SK-N-SH (cell line): ENCODE results near the gene VDR. TPM values are rescaled to one million over a fixed set of nuclear protein-coding genes. Genes with fewer than 3 reads are reported as not detected.

Experiments used
- CTCF ChIA-PET: fragments of 300-600, 350-600 bp; formaldehyde crosslinking; extraction: SDS; loops from one replicate; lab custom pipeline; 2021; lab: Yijun Ruan, JAX
- POLR2A ChIA-PET: fragments of 350-600 bp; sonication (Branson Sonifier 250); formaldehyde crosslinking; extraction: SDS; loops from one replicate; lab custom pipeline; 2020; ENCODE audit warnings: antibody characterized with exemption, inconsistent platforms; lab: Yijun Ruan, JAX
- DNase-seq: peaks from one replicate; pipeline ENCODE4 v3.0.0; 2012
- H2AFZ ChIP-seq: fragments of 200-600 bp; sonication (generic); 2 replicates; pipeline ENCODE4 v1.8.1; 2016; ENCODE audit warnings: antibody characterized with exemption, mild to moderate bottlenecking, low read depth
- H3F3A ChIP-seq: fragments of 200-600 bp; sonication (generic); replicated peaks from 2 replicates; pipeline ENCODE3; 2016; ENCODE audit warnings: antibody characterized with exemption, mild to moderate bottlenecking; ENCODE audit not compliant: insufficient read depth
- H3K27ac ChIP-seq, 2 experiments: fragments of 200-500 bp in 1 of 2; fragments of 200-600 bp in 1 of 2; sonication (Bioruptor generic) in 1 of 2; sonication (generic), shearing (Covaris generic) in 1 of 2; 2 replicates each; pipeline versions ENCODE4 v1.5.1 to v1.6.1; 2014 to 2016; ENCODE audit warnings: low read depth in 2 of 2, inconsistent platforms in 1 of 2, low read length in 1 of 2, mild to moderate bottlenecking in 1 of 2, mixed read lengths in 1 of 2
- H3K27me3 ChIP-seq: fragments of 200-600 bp; sonication (generic), shearing (Covaris generic); 2 replicates; pipeline ENCODE4 v1.6.1; 2016; ENCODE audit warnings: mixed run types; ENCODE audit not compliant: insufficient read depth
- H3K36me3 ChIP-seq, 2 experiments: fragments of 200-500 bp in 1 of 2; fragments of 200-600 bp in 1 of 2; sonication (Bioruptor generic) in 1 of 2; sonication (generic) in 1 of 2; replicated peaks in 1 of 2; 2 replicates each; pipeline versions ENCODE3 to v1.5.1; 2014 to 2016; ENCODE audit warnings: low read length in 1 of 2, mild to moderate bottlenecking in 1 of 2; ENCODE audit not compliant: insufficient read depth in 2 of 2, control insufficient read depth in 1 of 2
- H3K4me1 ChIP-seq, 2 experiments: fragments of 200-500 bp in 1 of 2; fragments of 200-600 bp in 1 of 2; sonication (Bioruptor generic) in 1 of 2; sonication (generic), shearing (Covaris generic) in 1 of 2; 2 replicates each; pipeline versions ENCODE4 v1.5.1 to v1.6.1; 2014 to 2016; ENCODE audit warnings: low read depth in 1 of 2, low read length in 1 of 2, mixed run types in 1 of 2; ENCODE audit not compliant: insufficient read depth in 2 of 2, control insufficient read depth in 1 of 2
- H3K4me2 ChIP-seq: fragments of 200-600 bp; sonication (generic), shearing (Covaris generic); 2 replicates; pipeline ENCODE4 v1.6.1; 2017; ENCODE audit warnings: mixed run types
- H3K4me3 ChIP-seq, 2 experiments: fragments of 200-500 bp in 1 of 2; fragments of 200-600 bp in 1 of 2; sonication (Bioruptor generic) in 1 of 2; sonication (generic), shearing (Covaris generic) in 1 of 2; 2 replicates each; pipeline versions ENCODE4 v1.5.1 to v1.8.1; 2014 to 2016; ENCODE audit warnings: low read depth in 2 of 2, inconsistent platforms in 1 of 2, low read length in 1 of 2, mild to moderate bottlenecking in 1 of 2, mixed read lengths in 1 of 2, moderate library complexity in 1 of 2
- H3K79me2 ChIP-seq: fragments of 200-600 bp; sonication (generic); 2 replicates; pipeline ENCODE4 v1.8.1; 2017; ENCODE audit warnings: mild to moderate bottlenecking; ENCODE audit not compliant: insufficient read depth
- H3K9ac ChIP-seq: fragments of 200-600 bp; sonication (generic); 2 replicates; pipeline ENCODE4 v1.6.1; 2017; ENCODE audit warnings: mixed run types
- H3K9me2 ChIP-seq: fragments of 200-600 bp; sonication (generic); 2 replicates; pipeline ENCODE4 v1.6.1; 2017; ENCODE audit warnings: mixed run types
- H3K9me3 ChIP-seq: fragments of 200-600 bp; sonication (generic); 2 replicates; pipeline ENCODE4 v1.6.1; 2017; ENCODE audit warnings: mixed run types, mild to moderate bottlenecking, moderate library complexity
- H4K20me1 ChIP-seq: fragments of 200-600 bp; sonication (generic); 2 replicates; pipeline ENCODE4 v1.6.1; 2017; ENCODE audit warnings: mild to moderate bottlenecking, mixed run types; ENCODE audit not compliant: insufficient read depth
- EP300 ChIP-seq, 2 experiments: IDR thresholded peaks; 2 replicates each; pipeline versions ENCODE4 v1.4.0 to v1.6.1; 2012; ENCODE audit warnings: borderline replicate concordance in 1 of 2, low read depth in 1 of 2, low read length in 1 of 2
- FOXJ3 ChIP-seq: sonication (generic); formaldehyde crosslinking; IDR thresholded peaks from 2 replicates; pipeline ENCODE4 v1.5.1; 2020; ENCODE audit warnings: mild to moderate bottlenecking, missing genetic modification reagents
- FOXM1 ChIP-seq: IDR thresholded peaks from 2 replicates; pipeline ENCODE4 v1.4.0; 2012; ENCODE audit warnings: low read depth, mild to moderate bottlenecking
- IRF3 ChIP-seq: fragments of 150-350 bp; IDR thresholded peaks from 2 replicates; pipeline ENCODE4 v1.6.1; 2016; ENCODE audit warnings: mild to moderate bottlenecking, low read depth, low read length
- MEF2A ChIP-seq: IDR thresholded peaks from 2 replicates; pipeline ENCODE4 v1.4.0; 2012; ENCODE audit warnings: low read depth, borderline replicate concordance
- MXI1 ChIP-seq: IDR thresholded peaks from 2 replicates; pipeline ENCODE4 v1.6.1; 2012; ENCODE audit warnings: mild to moderate bottlenecking, low read depth, low read length, improper control_type of control experiment
- NRF1 ChIP-seq: IDR thresholded peaks from 2 replicates; pipeline ENCODE4 v1.6.1; 2012; ENCODE audit warnings: low read depth, mild to moderate bottlenecking, low read length
- POLR2AphosphoS5 ChIP-seq: IDR thresholded peaks from 2 replicates; pipeline ENCODE4 v1.6.1; 2012; ENCODE audit warnings: low read depth, low read length
- RCOR1 ChIP-seq: fragments of 150-350 bp; IDR thresholded peaks from 2 replicates; pipeline ENCODE4 v1.6.1; 2017; ENCODE audit warnings: antibody characterized with exemption, low read length
- RFX5 ChIP-seq: IDR thresholded peaks from 2 replicates; pipeline ENCODE4 v1.6.1; 2012; ENCODE audit warnings: mild to moderate bottlenecking, improper control_type of control experiment, low read length
- RXRA ChIP-seq: IDR thresholded peaks from 2 replicates; pipeline ENCODE4 v1.4.0; 2012; ENCODE audit warnings: low read depth, mild to moderate bottlenecking, borderline replicate concordance
- SMC3 ChIP-seq: IDR thresholded peaks from 2 replicates; pipeline ENCODE4 v1.6.1; 2012; ENCODE audit warnings: low read depth, low read length, improper control_type of control experiment
- TAF1 ChIP-seq: IDR thresholded peaks from 2 replicates; pipeline ENCODE4 v1.6.1; 2012; ENCODE audit warnings: low read depth, mild to moderate bottlenecking, low read length, moderate library complexity, borderline replicate concordance
- TEAD4 ChIP-seq: IDR thresholded peaks from 2 replicates; pipeline ENCODE4 v1.4.0; 2012; ENCODE audit warnings: mild to moderate bottlenecking, borderline replicate concordance; ENCODE audit not compliant: insufficient read depth
- YY1 ChIP-seq: IDR thresholded peaks from 2 replicates; pipeline ENCODE4 v1.4.0; 2012; ENCODE audit warnings: low read depth, mild to moderate bottlenecking
- ZBTB33 ChIP-seq: IDR thresholded peaks from 2 replicates; pipeline ENCODE4 v1.4.0; 2012; ENCODE audit warnings: low read depth, borderline replicate concordance
- WGBS: methylation state at CpG from one replicate; pipeline ENCODE4 v1.1.6; 2017; ENCODE audit warnings: low lambda C conversion rate; 5-methylcytosine and 5-hydroxymethylcytosine counted together
- polyA plus RNA-seq, 3 experiments: library from polyadenylated mRNA; depleted of rRNA; stranded (reverse); fragments of >200 nt; gene quantifications; 2 replicates each; pipeline ENCODE4 v1.2.3, GENCODE V29; 2012
- TF ChIP-seq, protein P1 (sequence below): fragments of 150-350 bp; IDR thresholded peaks from 2 replicates; pipeline ENCODE4 v1.6.1; 2017; ENCODE audit warnings: antibody characterized with exemption, low read length, low read depth, borderline replicate concordance

Gene VDR
- polyA plus RNA-seq, 1 of the 3 experiments (the other 2 are of a cell fraction): 0.33 TPM

- no peak overlapping the region for H2AFZ ChIP-seq
- no peaks in the 10 kb centered on the region for H4K20me1 ChIP-seq
- DNase-seq: no peak
- H3K27me3 ChIP-seq: no peaks in the 10 kb centered on the region
- ChIA-PET CTCF (interaction anchor here (0.9 to 25.6 kb wide), 11 partner anchors 13 to 182 kb away, joined by 4 to 458 read pairs (median 5); partner anchors contain the start of genes HDAC7, RAPGEF3, RPAP3 and SLC48A1), POLR2A (no interaction called here)
- no peak for TF ChIP-seq RCOR1
- no peak for TF ChIP-seq MEF2A
- TF ChIP-seq IRF3: no peak
- TF ChIP-seq FOXM1: no peak
- TF ChIP-seq TAF1: no peak
- TF ChIP-seq, protein P1, sequence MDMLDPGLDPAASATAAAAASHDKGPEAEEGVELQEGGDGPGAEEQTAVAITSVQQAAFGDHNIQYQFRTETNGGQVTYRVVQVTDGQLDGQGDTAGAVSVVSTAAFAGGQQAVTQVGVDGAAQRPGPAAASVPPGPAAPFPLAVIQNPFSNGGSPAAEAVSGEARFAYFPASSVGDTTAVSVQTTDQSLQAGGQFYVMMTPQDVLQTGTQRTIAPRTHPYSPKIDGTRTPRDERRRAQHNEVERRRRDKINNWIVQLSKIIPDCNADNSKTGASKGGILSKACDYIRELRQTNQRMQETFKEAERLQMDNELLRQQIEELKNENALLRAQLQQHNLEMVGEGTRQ: no peak
- TF ChIP-seq MXI1: no peak
- TF ChIP-seq YY1: no peak
- TF ChIP-seq RFX5: no peak
- no peak for TF ChIP-seq EP300 (IDR thresholded peaks at IDR 0.05; ENCODE audit: borderline replicate concordance in 1 of 2, low read depth in 1 of 2, low read length in 1 of 2)
- TF ChIP-seq SMC3: no peak
- TF ChIP-seq FOXJ3: no peak
- no peak for TF ChIP-seq POLR2AphosphoS5
- no peak for TF ChIP-seq RXRA
- TF ChIP-seq TEAD4: no peak
- no peak for TF ChIP-seq ZBTB33
- no peak for TF ChIP-seq NRF1
- 79% methylated on average over 12 of the region's 12 CpGs for WGBS
- no peaks in the 10 kb centered on the region for H3K36me3 ChIP-seq
- no peak overlapping the region for H3K4me2 ChIP-seq
- no peak overlapping the region for H3K9ac ChIP-seq
- peaks cover 5 to 11% of the 10 kb centered on the region in 2 experiments; a peak in 3 of 4 replicates for H3K4me1 ChIP-seq
- no peaks in the 10 kb centered on the region for H3K79me2 ChIP-seq
- H3K4me3 ChIP-seq: no peak overlapping the region
- no peaks in the 10 kb centered on the region for H3K9me2 ChIP-seq
- no peaks in the 10 kb centered on the region for H3F3A ChIP-seq
- H3K9me3 ChIP-seq: no peaks in the 10 kb centered on the region
- no peak overlapping the region for H3K27ac ChIP-seq
Observed at GRCh38 chr12:47833591-47834012, 71.2 kb downstream of the VDR start.
